K562 (cell line): Measurements from ENCODE around the gene TNNT1. TPM values are rescaled to one million over a fixed set of nuclear protein-coding genes. Genes with fewer than 3 reads are reported as not detected.

ENCODE experiments used
- EHMT2 ChIP-seq: fragments of 450-650 bp; IDR thresholded peaks from 2 replicates; pipeline ENCODE4 v1.6.1; 2018; ENCODE audit warnings: antibody characterized with exemption
- KLF1 ChIP-seq: fragments of 450-650 bp; IDR thresholded peaks from 2 replicates; pipeline ENCODE4 v1.6.1; 2016; ENCODE audit warnings: missing genetic modification characterization, missing compliant biosample characterization
- MCM5 ChIP-seq: fragments of 450-650 bp; IDR thresholded peaks from 2 replicates; pipeline ENCODE4 v1.6.1; 2016; ENCODE audit warnings: low read depth
- TARDBP ChIP-seq: fragments of 450-650 bp; IDR thresholded peaks from 2 replicates; pipeline ENCODE4 v1.6.1; 2016
- TRIM24 ChIP-seq, 2 experiments: fragments of 450-650 bp; IDR thresholded peaks; 2 replicates each; pipeline ENCODE4 v1.6.1; 2016
- ZBTB7A ChIP-seq: IDR thresholded peaks from 2 replicates; pipeline ENCODE4 v1.6.1; 2011; ENCODE audit warnings: low read depth, mild to moderate bottlenecking, low read length, moderate library complexity, borderline replicate concordance; ENCODE audit not compliant: control insufficient read depth
- ZC3H8 ChIP-seq: fragments of 450-650 bp; IDR thresholded peaks from 2 replicates; pipeline ENCODE4 v1.6.1; 2017
- ZNF175 ChIP-seq: fragments of 200-800 bp; sonication (Bioruptor generic); IDR thresholded peaks from 2 replicates; pipeline ENCODE4 v1.6.1; 2016; ENCODE audit warnings: low read depth, mild to moderate bottlenecking, missing genetic modification characterization, missing compliant biosample characterization
- ZNF354B ChIP-seq: fragments of 250-450 bp; sonication (Bioruptor Pico); IDR thresholded peaks from 2 replicates; pipeline ENCODE4 v1.4.0; 2020
- polyA plus RNA-seq, 8 experiments: library from polyadenylated mRNA; depleted of rRNA in 4 of 8; stranded (reverse) in 5 of 8; unstranded in 3 of 8; fragments of >200 nt; fragmentation: Nextera tagmentation in 2 of 8; fragmentation: Illumina TruSeq in 1 of 8; extraction: Ambion mirVana in 2 of 8; extraction: Trizol in 1 of 8; gene quantifications; 2 replicates each; pipeline versions ENCODE4 v1.2.1 to v1.2.3, GENCODE V29; 2011 to 2014; ENCODE audit warnings: inconsistent platforms in 1 of 8, missing spikeins in 1 of 8
- total RNA-seq, 7 experiments: library from RNA; depleted of rRNA in 6 of 7; stranded (reverse); fragments of >200 nt in 6 of 7; fragmentation: Illumina TruSeq in 2 of 7; extraction: Trizol in 2 of 7; gene quantifications; 2 replicates each; pipeline versions ENCODE4 v1.2.1 to v1.2.3, GENCODE V29; 2011 to 2021; ENCODE audit warnings: low replicate concordance in 1 of 7
- TF ChIP-seq, protein P1 (sequence below), 2 experiments: IDR thresholded peaks; 2 replicates each; pipeline ENCODE4 v1.6.1; 2012; ENCODE audit warnings: improper control_type of control experiment in 2 of 2, low read depth in 2 of 2, low read length in 2 of 2, borderline replicate concordance in 1 of 2
- TF ChIP-seq, protein P2 (sequence below): fragments of 450-650 bp; IDR thresholded peaks from 2 replicates; pipeline ENCODE4 v1.6.1; 2016; ENCODE audit warnings: borderline replicate concordance
- TF ChIP-seq, protein P3 (sequence below): fragments of 250-450 bp; sonication (Bioruptor Pico); IDR thresholded peaks from 2 replicates; pipeline ENCODE4 v1.8.0; 2022; ENCODE audit warnings: moderate library complexity, mild to moderate bottlenecking, inconsistent platforms
- TF ChIP-seq, protein P4 (sequence below): fragments of 450-650 bp; formaldehyde crosslinking; IDR thresholded peaks from 2 replicates; pipeline ENCODE4 v1.4.0; 2022; ENCODE audit warnings: missing genetic modification characterization
- TF ChIP-seq, protein P5 (sequence below): fragments of 250-450 bp; sonication (Bioruptor Pico); IDR thresholded peaks from 2 replicates; pipeline ENCODE4 v1.5.0; 2020; ENCODE audit warnings: mild to moderate bottlenecking, borderline replicate concordance
- TF ChIP-seq, protein P6 (sequence below): fragments of 200-800 bp; sonication (Bioruptor generic); IDR thresholded peaks from 2 replicates; pipeline ENCODE4 v1.6.1; 2017; ENCODE audit warnings: missing genetic modification characterization, missing compliant biosample characterization

The TNNT1 gene
- total and polyA plus RNA-seq, 9 of the 15 experiments (the other 6 are each of a cell fraction or from before 2014, with no cell fraction given) = 31.8 to 390 (median 227) TPM

DNA sequence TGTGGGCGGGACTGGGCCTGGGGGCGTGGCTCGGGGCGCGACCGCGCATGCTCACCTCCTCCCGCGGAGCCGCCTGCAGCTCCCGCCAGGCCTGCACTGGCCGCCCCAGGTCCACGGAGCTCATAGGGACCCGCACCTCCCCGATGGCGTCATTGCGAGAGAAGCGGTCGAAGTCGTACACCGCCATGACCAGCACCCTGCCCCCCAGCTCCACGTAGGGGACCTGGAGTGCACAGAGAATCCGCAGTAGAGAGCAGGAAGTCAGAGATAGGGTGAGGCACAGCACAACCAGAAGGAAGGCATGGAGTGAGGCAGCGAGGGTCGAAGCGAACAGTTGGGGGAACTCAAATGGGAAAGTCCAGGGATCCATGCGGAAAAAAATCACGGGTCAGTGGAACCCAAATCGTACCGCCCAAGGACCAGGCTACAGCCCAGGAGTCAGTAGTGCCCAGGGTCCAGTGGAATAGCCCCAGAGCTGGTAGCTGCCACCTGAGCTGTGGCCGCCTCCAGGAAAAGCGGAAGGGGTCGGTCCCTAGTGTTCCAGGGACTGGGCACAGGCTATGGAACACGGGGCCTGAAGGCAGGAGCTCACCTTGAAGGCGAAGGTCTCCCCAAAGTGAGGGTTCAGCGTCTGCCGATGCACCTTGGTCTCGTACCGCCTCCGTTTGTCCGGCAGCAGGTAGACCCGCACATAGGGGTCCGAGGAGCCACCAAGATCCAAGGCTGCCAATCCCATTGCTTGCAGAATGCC is 26.3 kb upstream of the TNNT1 start (continued):
- TF ChIP-seq, protein P1, sequence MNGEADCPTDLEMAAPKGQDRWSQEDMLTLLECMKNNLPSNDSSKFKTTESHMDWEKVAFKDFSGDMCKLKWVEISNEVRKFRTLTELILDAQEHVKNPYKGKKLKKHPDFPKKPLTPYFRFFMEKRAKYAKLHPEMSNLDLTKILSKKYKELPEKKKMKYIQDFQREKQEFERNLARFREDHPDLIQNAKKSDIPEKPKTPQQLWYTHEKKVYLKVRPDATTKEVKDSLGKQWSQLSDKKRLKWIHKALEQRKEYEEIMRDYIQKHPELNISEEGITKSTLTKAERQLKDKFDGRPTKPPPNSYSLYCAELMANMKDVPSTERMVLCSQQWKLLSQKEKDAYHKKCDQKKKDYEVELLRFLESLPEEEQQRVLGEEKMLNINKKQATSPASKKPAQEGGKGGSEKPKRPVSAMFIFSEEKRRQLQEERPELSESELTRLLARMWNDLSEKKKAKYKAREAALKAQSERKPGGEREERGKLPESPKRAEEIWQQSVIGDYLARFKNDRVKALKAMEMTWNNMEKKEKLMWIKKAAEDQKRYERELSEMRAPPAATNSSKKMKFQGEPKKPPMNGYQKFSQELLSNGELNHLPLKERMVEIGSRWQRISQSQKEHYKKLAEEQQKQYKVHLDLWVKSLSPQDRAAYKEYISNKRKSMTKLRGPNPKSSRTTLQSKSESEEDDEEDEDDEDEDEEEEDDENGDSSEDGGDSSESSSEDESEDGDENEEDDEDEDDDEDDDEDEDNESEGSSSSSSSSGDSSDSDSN (IDR thresholded peaks at IDR 0.05; ENCODE audit: borderline replicate concordance in 1 of 2, low read depth in 2 of 2, low read length in 2 of 2) = 0 out of 4 replicates have a peak, but pooled peaks of 1 of the 2 experiments have one; percentile 22
- no peak for TF ChIP-seq EHMT2
- TF ChIP-seq, protein P2, sequence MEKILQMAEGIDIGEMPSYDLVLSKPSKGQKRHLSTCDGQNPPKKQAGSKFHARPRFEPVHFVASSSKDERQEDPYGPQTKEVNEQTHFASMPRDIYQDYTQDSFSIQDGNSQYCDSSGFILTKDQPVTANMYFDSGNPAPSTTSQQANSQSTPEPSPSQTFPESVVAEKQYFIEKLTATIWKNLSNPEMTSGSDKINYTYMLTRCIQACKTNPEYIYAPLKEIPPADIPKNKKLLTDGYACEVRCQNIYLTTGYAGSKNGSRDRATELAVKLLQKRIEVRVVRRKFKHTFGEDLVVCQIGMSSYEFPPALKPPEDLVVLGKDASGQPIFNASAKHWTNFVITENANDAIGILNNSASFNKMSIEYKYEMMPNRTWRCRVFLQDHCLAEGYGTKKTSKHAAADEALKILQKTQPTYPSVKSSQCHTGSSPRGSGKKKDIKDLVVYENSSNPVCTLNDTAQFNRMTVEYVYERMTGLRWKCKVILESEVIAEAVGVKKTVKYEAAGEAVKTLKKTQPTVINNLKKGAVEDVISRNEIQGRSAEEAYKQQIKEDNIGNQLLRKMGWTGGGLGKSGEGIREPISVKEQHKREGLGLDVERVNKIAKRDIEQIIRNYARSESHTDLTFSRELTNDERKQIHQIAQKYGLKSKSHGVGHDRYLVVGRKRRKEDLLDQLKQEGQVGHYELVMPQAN = peak; percentile 42; the same call in 1 of the 2 replicates
- peak; percentile 18; the same call in 1 of the 2 replicates for TF ChIP-seq ZBTB7A
- no peak for TF ChIP-seq TARDBP
- TF ChIP-seq, protein P3, sequence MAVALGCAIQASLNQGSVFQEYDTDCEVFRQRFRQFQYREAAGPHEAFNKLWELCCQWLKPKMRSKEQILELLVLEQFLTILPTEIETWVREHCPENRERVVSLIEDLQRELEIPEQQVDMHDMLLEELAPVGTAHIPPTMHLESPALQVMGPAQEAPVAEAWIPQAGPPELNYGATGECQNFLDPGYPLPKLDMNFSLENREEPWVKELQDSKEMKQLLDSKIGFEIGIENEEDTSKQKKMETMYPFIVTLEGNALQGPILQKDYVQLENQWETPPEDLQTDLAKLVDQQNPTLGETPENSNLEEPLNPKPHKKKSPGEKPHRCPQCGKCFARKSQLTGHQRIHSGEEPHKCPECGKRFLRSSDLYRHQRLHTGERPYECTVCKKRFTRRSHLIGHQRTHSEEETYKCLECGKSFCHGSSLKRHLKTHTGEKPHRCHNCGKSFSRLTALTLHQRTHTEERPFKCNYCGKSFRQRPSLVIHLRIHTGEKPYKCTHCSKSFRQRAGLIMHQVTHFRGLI = no peak
- TF ChIP-seq, protein P4, sequence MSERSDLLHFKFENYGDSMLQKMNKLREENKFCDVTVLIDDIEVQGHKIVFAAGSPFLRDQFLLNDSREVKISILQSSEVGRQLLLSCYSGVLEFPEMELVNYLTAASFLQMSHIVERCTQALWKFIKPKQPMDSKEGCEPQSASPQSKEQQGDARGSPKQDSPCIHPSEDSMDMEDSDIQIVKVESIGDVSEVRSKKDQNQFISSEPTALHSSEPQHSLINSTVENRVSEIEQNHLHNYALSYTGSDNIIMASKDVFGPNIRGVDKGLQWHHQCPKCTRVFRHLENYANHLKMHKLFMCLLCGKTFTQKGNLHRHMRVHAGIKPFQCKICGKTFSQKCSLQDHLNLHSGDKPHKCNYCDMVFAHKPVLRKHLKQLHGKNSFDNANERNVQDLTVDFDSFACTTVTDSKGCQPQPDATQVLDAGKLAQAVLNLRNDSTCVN (CRISPR knock-in tag) = 0 out of 2 replicates have a peak, but pooled peaks have one; percentile 37
- TF ChIP-seq ZNF175 (CRISPR knock-in tag) = peak; percentile 38; the same call in 1 of the 2 replicates
- TF ChIP-seq TRIM24 (IDR thresholded peaks at IDR 0.05) = 0 out of 4 replicates have a peak, but pooled peaks of 1 of the 2 experiments have one; percentile 15
- TF ChIP-seq ZNF354B = no peak
- TF ChIP-seq ZC3H8 = no peak
- TF ChIP-seq, protein P5, sequence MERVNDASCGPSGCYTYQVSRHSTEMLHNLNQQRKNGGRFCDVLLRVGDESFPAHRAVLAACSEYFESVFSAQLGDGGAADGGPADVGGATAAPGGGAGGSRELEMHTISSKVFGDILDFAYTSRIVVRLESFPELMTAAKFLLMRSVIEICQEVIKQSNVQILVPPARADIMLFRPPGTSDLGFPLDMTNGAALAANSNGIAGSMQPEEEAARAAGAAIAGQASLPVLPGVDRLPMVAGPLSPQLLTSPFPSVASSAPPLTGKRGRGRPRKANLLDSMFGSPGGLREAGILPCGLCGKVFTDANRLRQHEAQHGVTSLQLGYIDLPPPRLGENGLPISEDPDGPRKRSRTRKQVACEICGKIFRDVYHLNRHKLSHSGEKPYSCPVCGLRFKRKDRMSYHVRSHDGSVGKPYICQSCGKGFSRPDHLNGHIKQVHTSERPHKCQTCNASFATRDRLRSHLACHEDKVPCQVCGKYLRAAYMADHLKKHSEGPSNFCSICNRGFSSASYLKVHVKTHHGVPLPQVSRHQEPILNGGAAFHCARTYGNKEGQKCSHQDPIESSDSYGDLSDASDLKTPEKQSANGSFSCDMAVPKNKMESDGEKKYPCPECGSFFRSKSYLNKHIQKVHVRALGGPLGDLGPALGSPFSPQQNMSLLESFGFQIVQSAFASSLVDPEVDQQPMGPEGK (CRISPR knock-in tag) = no peak
- TF ChIP-seq, protein P6, sequence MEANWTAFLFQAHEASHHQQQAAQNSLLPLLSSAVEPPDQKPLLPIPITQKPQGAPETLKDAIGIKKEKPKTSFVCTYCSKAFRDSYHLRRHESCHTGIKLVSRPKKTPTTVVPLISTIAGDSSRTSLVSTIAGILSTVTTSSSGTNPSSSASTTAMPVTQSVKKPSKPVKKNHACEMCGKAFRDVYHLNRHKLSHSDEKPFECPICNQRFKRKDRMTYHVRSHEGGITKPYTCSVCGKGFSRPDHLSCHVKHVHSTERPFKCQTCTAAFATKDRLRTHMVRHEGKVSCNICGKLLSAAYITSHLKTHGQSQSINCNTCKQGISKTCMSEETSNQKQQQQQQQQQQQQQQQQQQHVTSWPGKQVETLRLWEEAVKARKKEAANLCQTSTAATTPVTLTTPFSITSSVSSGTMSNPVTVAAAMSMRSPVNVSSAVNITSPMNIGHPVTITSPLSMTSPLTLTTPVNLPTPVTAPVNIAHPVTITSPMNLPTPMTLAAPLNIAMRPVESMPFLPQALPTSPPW (CRISPR knock-in tag) = no peak
- no peak for TF ChIP-seq KLF1 (tag)
- no peak for TF ChIP-seq MCM5
